H9 (cell line): ENCODE data around the gene NOVA2. TPM values are rescaled to one million over a fixed set of nuclear protein-coding genes. Genes with fewer than 3 reads are reported as not detected.

Experiments
- DNase-seq: peaks from one replicate; pipeline ENCODE4 v3.0.0-alpha.2; 2017
- H2AFZ ChIP-seq: one replicate; pipeline ENCODE4 v1.6.1; 2013; ENCODE audit warnings: mild to moderate bottlenecking, low read length, control low read depth, moderate library complexity
- H2AK5ac ChIP-seq: 2 replicates; pipeline ENCODE4 v1.6.1; 2013; ENCODE audit warnings: low read length, control low read depth, mixed read lengths; ENCODE audit not compliant: insufficient read length
- H2BK120ac ChIP-seq: one replicate; pipeline ENCODE4 v1.6.1; 2013; ENCODE audit warnings: low read depth, mild to moderate bottlenecking, low read length, control low read depth, inconsistent platforms; ENCODE audit not compliant: poor library complexity, severe bottlenecking
- H2BK12ac ChIP-seq: 2 replicates; pipeline ENCODE4 v1.6.1; 2013; ENCODE audit warnings: low read length, control low read depth, mixed read lengths, low read depth; ENCODE audit not compliant: insufficient read length
- H2BK15ac ChIP-seq: 2 replicates; pipeline ENCODE4 v1.6.1; 2013; ENCODE audit warnings: low read depth, low read length, control low read depth
- H2BK20ac ChIP-seq: one replicate; pipeline ENCODE4 v1.6.1; 2013; ENCODE audit warnings: low read depth, mild to moderate bottlenecking, low read length, control low read depth, inconsistent platforms; ENCODE audit not compliant: poor library complexity, severe bottlenecking
- H2BK5ac ChIP-seq: 2 replicates; pipeline ENCODE4 v1.6.1; 2013; ENCODE audit warnings: low read length, control low read depth, mixed read lengths; ENCODE audit not compliant: insufficient read length
- H3K14ac ChIP-seq: 2 replicates; pipeline ENCODE4 v1.6.1; 2013; ENCODE audit warnings: low read length, control low read depth; ENCODE audit not compliant: insufficient read depth
- H3K18ac ChIP-seq: 2 replicates; pipeline ENCODE4 v1.6.1; 2013; ENCODE audit warnings: low read depth, mild to moderate bottlenecking, mixed read lengths, low read length, control low read depth; ENCODE audit not compliant: insufficient read length
- H3K23ac ChIP-seq: 2 replicates; pipeline ENCODE4 v1.6.1; 2013; ENCODE audit warnings: low read length, control low read depth, mixed read lengths, low read depth; ENCODE audit not compliant: insufficient read length
- H3K23me2 ChIP-seq: 2 replicates; pipeline ENCODE4 v1.6.1; 2013; ENCODE audit warnings: low read depth, mild to moderate bottlenecking, mixed read lengths, low read length, control low read depth; ENCODE audit not compliant: insufficient read length, poor library complexity, severe bottlenecking
- H3K27ac ChIP-seq: 2 replicates; pipeline ENCODE4 v1.5.1; 2013; ENCODE audit warnings: low read length, control low read depth, mixed read lengths, low read depth; ENCODE audit not compliant: insufficient read length
- H3K27me3 ChIP-seq: 2 replicates; pipeline ENCODE4 v1.6.1; 2013; ENCODE audit warnings: low read length, control low read depth, inconsistent platforms; ENCODE audit not compliant: insufficient read depth
- H3K4ac ChIP-seq: 2 replicates; pipeline ENCODE4 v1.6.1; 2013; ENCODE audit warnings: low read depth, mild to moderate bottlenecking, control low read depth, inconsistent platforms, low read length, moderate library complexity
- H3K4me1 ChIP-seq: 2 replicates; pipeline ENCODE4 v1.6.1; 2013; ENCODE audit warnings: low read length, control low read depth, inconsistent platforms; ENCODE audit not compliant: insufficient read depth
- H3K4me2 ChIP-seq: 2 replicates; pipeline ENCODE4 v1.6.1; 2013; ENCODE audit warnings: low read length, control low read depth, mixed read lengths; ENCODE audit not compliant: insufficient read length, insufficient read depth
- H3K56ac ChIP-seq: 2 replicates; pipeline ENCODE4 v1.6.1; 2013; ENCODE audit warnings: low read depth, mild to moderate bottlenecking, mixed read lengths, low read length, control low read depth; ENCODE audit not compliant: insufficient read length
- H3K79me1 ChIP-seq: 2 replicates; pipeline ENCODE4 v1.6.1; 2013; ENCODE audit warnings: low read depth, mild to moderate bottlenecking, moderate library complexity, low read length, control low read depth, inconsistent platforms; ENCODE audit not compliant: insufficient read depth, poor library complexity, severe bottlenecking
- H3K79me2 ChIP-seq: 2 replicates; pipeline ENCODE4 v1.6.1; 2013; ENCODE audit warnings: low read length, control low read depth, inconsistent platforms; ENCODE audit not compliant: insufficient read depth
- H3K9ac ChIP-seq: 2 replicates; pipeline ENCODE4 v1.6.1; 2013; ENCODE audit warnings: low read length, control low read depth, mixed read lengths; ENCODE audit not compliant: insufficient read length; ENCODE audit errors: extremely low read depth
- H3K9me3 ChIP-seq: one replicate; pipeline ENCODE4 v1.6.1; 2013; ENCODE audit warnings: low read depth, low read length, inconsistent platforms; ENCODE audit not compliant: control insufficient read depth
- H3T11ph ChIP-seq: one replicate; pipeline ENCODE4 v1.6.1; 2013; ENCODE audit warnings: mild to moderate bottlenecking, low read length, control low read depth, inconsistent platforms
- H4K20me1 ChIP-seq: one replicate; pipeline ENCODE4 v1.6.1; 2013; ENCODE audit not compliant: control insufficient read depth, insufficient read length, insufficient read depth
- H4K5ac ChIP-seq: 2 replicates; pipeline ENCODE4 v1.6.1; 2013; ENCODE audit warnings: low read depth, mild to moderate bottlenecking, mixed read lengths, low read length, control low read depth; ENCODE audit not compliant: insufficient read length
- H4K8ac ChIP-seq: replicated peaks from 2 replicates; pipeline ENCODE4 v1.6.1; 2013; ENCODE audit warnings: low read length, control low read depth, mixed read lengths, low read depth; ENCODE audit not compliant: insufficient read length
- H4K91ac ChIP-seq: 2 replicates; pipeline ENCODE4 v1.6.1; 2013; ENCODE audit warnings: low read depth, mild to moderate bottlenecking, moderate library complexity, mixed read lengths, low read length, control low read depth; ENCODE audit not compliant: insufficient read length
- H3K27ac Mint-ChIP-seq, 3 experiments: 2 replicates in 2 of 3; 3 replicates in 1 of 3; pipeline ENCODE4 v1.8.0; 2020 to 2021; ENCODE audit warnings: mixed read lengths in 3 of 3, mild to moderate bottlenecking in 1 of 3, moderate library complexity in 1 of 3
- H3K27me3 Mint-ChIP-seq: 2 replicates; pipeline ENCODE4 v1.8.0; 2021; ENCODE audit warnings: low read depth, mild to moderate bottlenecking, moderate library complexity, mixed read lengths
- H3K36me3 Mint-ChIP-seq, 3 experiments: 2 replicates in 2 of 3; 3 replicates in 1 of 3; pipeline ENCODE4 v1.8.0; 2020 to 2021; ENCODE audit warnings: low read depth in 3 of 3, mixed read lengths in 3 of 3; ENCODE audit not compliant: insufficient read depth in 1 of 3
- H3K4me1 Mint-ChIP-seq, 2 experiments: 2 replicates each; pipeline ENCODE4 v1.8.0; 2020; ENCODE audit warnings: mixed read lengths in 2 of 2
- H3K4me3 Mint-ChIP-seq, 2 experiments: 2 replicates in 1 of 2; 3 replicates in 1 of 2; pipeline ENCODE4 v1.8.0; 2020 to 2021; ENCODE audit warnings: mild to moderate bottlenecking in 2 of 2, mixed read lengths in 2 of 2, moderate library complexity in 1 of 2
- H3K9me3 Mint-ChIP-seq, 2 experiments: 2 replicates in 1 of 2; 3 replicates in 1 of 2; pipeline ENCODE4 v1.8.0; 2020; ENCODE audit warnings: mild to moderate bottlenecking in 2 of 2, mixed read lengths in 2 of 2, moderate library complexity in 1 of 2
- WGBS: extraction: QIAGEN DNeasy Blood & Tissue Kit; methylation state at CpG from one replicate; pipeline ENCODE4 v1.1.7; 2013; ENCODE audit warnings: missing lambda C conversion rate, low lambda C conversion rate, mixed read lengths; ENCODE audit not compliant: insufficient read length; ENCODE audit errors: extremely low coverage; 5-methylcytosine and 5-hydroxymethylcytosine counted together
- total RNA-seq: library from RNA; stranded (reverse); gene quantifications from 2 replicates; pipeline ENCODE4 v1.2.1, GENCODE V29; 2021
- TF ChIP-seq, protein P1 (sequence below): fragments of 200-600 bp; sonication (generic); conservative IDR thresholded peaks from 3 replicates; pipeline ENCODE4 v1.8.0; 2021; ENCODE audit warnings: antibody characterized with exemption, mild to moderate bottlenecking

Gene NOVA2
- total RNA-seq, 1 experiment from 2014 or later = 8.8 TPM

GRCh38 chr19:45990113-45990728 is 16.6 kb upstream of the NOVA2 start:
- H4K8ac ChIP-seq = no peak overlapping the region
- no peak overlapping the region for H2AFZ ChIP-seq
- no peak overlapping the region for H3K14ac ChIP-seq
- no peak overlapping the region for H3K27ac Mint-ChIP-seq
- no peak overlapping the region for H3K4me3 Mint-ChIP-seq
- H3K9me3 Mint-ChIP-seq = no peaks in the 10 kb centered on the region
- H2BK20ac ChIP-seq = no peak overlapping the region
- no peak overlapping the region for H3K18ac ChIP-seq
- no peak overlapping the region for H3K56ac ChIP-seq
- H3K79me2 ChIP-seq = no peaks in the 10 kb centered on the region
- H2BK120ac ChIP-seq = no peak overlapping the region
- H3K23me2 ChIP-seq = peaks cover 3% of the 10 kb centered on the region
- H4K5ac ChIP-seq = no peak overlapping the region
- H3K27me3 Mint-ChIP-seq = peaks cover 22% of the 10 kb centered on the region
- no peak overlapping the region for H2AK5ac ChIP-seq
- H3K27me3 ChIP-seq = no peaks in the 10 kb centered on the region
- H4K20me1 ChIP-seq = no peaks in the 10 kb centered on the region
- H3K79me1 ChIP-seq = no peaks in the 10 kb centered on the region
- peaks cover 0 to 4% of the 10 kb centered on the region in 2 experiments; a peak in 2 of 4 replicates for H3K4me1 Mint-ChIP-seq
- H3K9me3 ChIP-seq = no peaks in the 10 kb centered on the region
- no peak overlapping the region for H3K4me2 ChIP-seq
- no peak overlapping the region for H2BK12ac ChIP-seq
- no peaks in the 10 kb centered on the region for H3K4me1 ChIP-seq
- no peak overlapping the region for H3K9ac ChIP-seq
- H3K4ac ChIP-seq = no peak overlapping the region
- no peak for DNase-seq
- H3K27ac ChIP-seq = no peak overlapping the region
- WGBS = no CpG with 5 or more reads among the region's 12 CpGs
- no peak overlapping the region for H2BK15ac ChIP-seq
- H3K36me3 Mint-ChIP-seq = no peaks in the 10 kb centered on the region
- H3K23ac ChIP-seq = no peak overlapping the region
- no peak overlapping the region for H3T11ph ChIP-seq
- no peak overlapping the region for H2BK5ac ChIP-seq
- no peak overlapping the region for H4K91ac ChIP-seq
- TF ChIP-seq, protein P1, sequence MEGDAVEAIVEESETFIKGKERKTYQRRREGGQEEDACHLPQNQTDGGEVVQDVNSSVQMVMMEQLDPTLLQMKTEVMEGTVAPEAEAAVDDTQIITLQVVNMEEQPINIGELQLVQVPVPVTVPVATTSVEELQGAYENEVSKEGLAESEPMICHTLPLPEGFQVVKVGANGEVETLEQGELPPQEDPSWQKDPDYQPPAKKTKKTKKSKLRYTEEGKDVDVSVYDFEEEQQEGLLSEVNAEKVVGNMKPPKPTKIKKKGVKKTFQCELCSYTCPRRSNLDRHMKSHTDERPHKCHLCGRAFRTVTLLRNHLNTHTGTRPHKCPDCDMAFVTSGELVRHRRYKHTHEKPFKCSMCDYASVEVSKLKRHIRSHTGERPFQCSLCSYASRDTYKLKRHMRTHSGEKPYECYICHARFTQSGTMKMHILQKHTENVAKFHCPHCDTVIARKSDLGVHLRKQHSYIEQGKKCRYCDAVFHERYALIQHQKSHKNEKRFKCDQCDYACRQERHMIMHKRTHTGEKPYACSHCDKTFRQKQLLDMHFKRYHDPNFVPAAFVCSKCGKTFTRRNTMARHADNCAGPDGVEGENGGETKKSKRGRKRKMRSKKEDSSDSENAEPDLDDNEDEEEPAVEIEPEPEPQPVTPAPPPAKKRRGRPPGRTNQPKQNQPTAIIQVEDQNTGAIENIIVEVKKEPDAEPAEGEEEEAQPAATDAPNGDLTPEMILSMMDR = no peak
